H1 (cell line): ENCODE results near the gene ARSA. TPM values are rescaled to one million over a fixed set of nuclear protein-coding genes. Genes with fewer than 3 reads are reported as not detected.

Source experiments
- CEBPB ChIP-seq: IDR thresholded peaks from 2 replicates; pipeline ENCODE4 v1.6.1; 2012; ENCODE audit warnings: low read depth, low read length
- SRF ChIP-seq: IDR thresholded peaks from 2 replicates; pipeline ENCODE4 v1.6.1; 2011; ENCODE audit warnings: mild to moderate bottlenecking, low read depth, low read length, moderate library complexity
- TBP ChIP-seq: IDR thresholded peaks from 2 replicates; pipeline ENCODE4 v1.6.1; 2011; ENCODE audit warnings: low read depth, low read length, improper control_type of control experiment
- TEAD4 ChIP-seq: IDR thresholded peaks from 2 replicates; pipeline ENCODE4 v1.6.1; 2012; ENCODE audit warnings: low read depth, low read length, inconsistent platforms, mixed read lengths
- polyA plus RNA-seq, 7 experiments: library from polyadenylated mRNA; depleted of rRNA in 3 of 7; stranded (reverse) in 5 of 7; unstranded in 2 of 7; fragments of >200 nt in 5 of 7; fragments of 200-250 nt in 2 of 7; gene quantifications; 1 replicate in 5 of 7; 2 replicates in 1 of 7; 4 replicates in 1 of 7; pipeline versions ENCODE4 v1.2.1 to v1.2.3, GENCODE V29; 2011 to 2013; ENCODE audit warnings: missing spikeins in 2 of 7, mixed read lengths in 2 of 7
- total RNA-seq: library from RNA; stranded (reverse); fragmentation: NEBNext Ultra II Directional; extraction: Animal tissue kit (Norgen Biotek cat#: 25700); gene quantifications from 2 replicates; pipeline ENCODE4 v1.2.1, GENCODE V29; 2021
- TF ChIP-seq, protein P1 (sequence below), 3 experiments: IDR thresholded peaks; 1 replicate in 2 of 3; 2 replicates in 1 of 3; pipeline versions ENCODE4 v1.5.1 to v1.6.1; 2011; ENCODE audit warnings: low read length in 3 of 3, mild to moderate bottlenecking in 3 of 3, inconsistent platforms in 2 of 3, low read depth in 1 of 3, moderate library complexity in 1 of 3; ENCODE audit not compliant: insufficient read depth in 1 of 3; ENCODE audit errors: control extremely low read depth in 1 of 3

The ARSA gene
- total and polyA plus RNA-seq, 2 of the 8 experiments (the other 6 are each of a cell fraction or from before 2014, with no cell fraction given) = 9.8 to 10.1 TPM

DNA sequence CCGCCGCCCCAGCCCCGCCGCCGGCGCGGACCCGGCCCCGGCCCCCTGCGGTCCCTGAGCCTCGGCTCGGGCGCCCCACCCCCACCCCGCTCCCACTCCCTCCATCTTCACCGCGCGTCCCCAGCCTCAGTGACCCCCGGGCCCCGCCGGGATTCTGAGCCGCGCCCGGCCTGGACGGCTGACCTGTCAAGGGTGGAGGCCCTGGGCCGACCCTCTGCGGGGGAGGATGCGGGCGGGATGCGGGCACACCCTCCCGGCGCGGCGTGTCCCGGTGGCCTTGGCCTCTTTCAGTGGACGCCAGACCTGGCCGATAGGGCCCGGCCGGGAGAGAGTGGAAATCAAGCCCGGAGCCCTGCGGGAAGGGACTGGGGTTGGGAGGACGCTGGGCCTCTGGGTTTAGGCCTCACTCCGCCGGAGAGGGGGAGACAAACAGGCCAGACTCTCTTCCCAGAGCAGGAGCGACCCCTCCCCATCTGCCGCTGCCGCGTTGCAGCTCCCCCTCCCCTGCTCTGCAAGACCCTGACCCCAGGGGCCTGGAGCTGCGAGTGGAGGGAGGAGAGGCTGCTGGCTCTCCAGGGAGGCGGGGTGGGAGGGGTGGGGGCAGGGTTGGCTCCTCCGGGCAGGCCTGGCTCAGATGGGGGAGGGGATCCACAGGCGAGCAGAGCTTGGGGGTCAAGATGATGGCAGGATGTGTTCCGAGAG, 26.8 kb downstream of the ARSA start (continued):
- no peak for TF ChIP-seq TEAD4
- TF ChIP-seq, protein P1, sequence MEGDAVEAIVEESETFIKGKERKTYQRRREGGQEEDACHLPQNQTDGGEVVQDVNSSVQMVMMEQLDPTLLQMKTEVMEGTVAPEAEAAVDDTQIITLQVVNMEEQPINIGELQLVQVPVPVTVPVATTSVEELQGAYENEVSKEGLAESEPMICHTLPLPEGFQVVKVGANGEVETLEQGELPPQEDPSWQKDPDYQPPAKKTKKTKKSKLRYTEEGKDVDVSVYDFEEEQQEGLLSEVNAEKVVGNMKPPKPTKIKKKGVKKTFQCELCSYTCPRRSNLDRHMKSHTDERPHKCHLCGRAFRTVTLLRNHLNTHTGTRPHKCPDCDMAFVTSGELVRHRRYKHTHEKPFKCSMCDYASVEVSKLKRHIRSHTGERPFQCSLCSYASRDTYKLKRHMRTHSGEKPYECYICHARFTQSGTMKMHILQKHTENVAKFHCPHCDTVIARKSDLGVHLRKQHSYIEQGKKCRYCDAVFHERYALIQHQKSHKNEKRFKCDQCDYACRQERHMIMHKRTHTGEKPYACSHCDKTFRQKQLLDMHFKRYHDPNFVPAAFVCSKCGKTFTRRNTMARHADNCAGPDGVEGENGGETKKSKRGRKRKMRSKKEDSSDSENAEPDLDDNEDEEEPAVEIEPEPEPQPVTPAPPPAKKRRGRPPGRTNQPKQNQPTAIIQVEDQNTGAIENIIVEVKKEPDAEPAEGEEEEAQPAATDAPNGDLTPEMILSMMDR (IDR thresholded peaks at IDR 0.05; ENCODE audit: control extremely low read depth in 1 of 3, insufficient read depth in 1 of 3, low read depth in 1 of 3, low read length in 3 of 3) = no peak
- no peak for TF ChIP-seq SRF
- TF ChIP-seq TBP = no peak
- TF ChIP-seq CEBPB = no peak
